Heart left ventricle (tissue), 13 donors: Measurements from ENCODE around the gene XAGE3.
"Not testable (repeated sequence)": the region's sequence is repeated elsewhere in the genome, so short reads cannot be mapped to it uniquely, and the experiment has no call there.

Experiments used
- CTCF ChIP-seq, 12 donors: fragments of 200-600 bp; sonication (generic) in 4 of 12; IDR thresholded peaks; one replicate each; pipeline versions ENCODE4 v1.5.0 to v1.8.0; 2018 to 2022; ENCODE audit warnings: antibody characterized with exemption in 12 of 12, mild to moderate bottlenecking in 5 of 12
- POLR2A ChIP-seq, 2 donors: fragments of 450-650 bp; IDR thresholded peaks; one replicate each; pipeline ENCODE4 v1.6.1; 2017; ENCODE audit warnings: antibody characterized with exemption in 2 of 2, mild to moderate bottlenecking in 2 of 2, moderate library complexity in 2 of 2
- donor health status: ischemic (EF 13 %, LVEDD 7.1; RV severe dilation, severe dysfunction).
- donor health status: DM: no; HTN: yes; CAD: no.
- donor health status: DM: no; HTN: no; CAD: no.
- donor health status: ischemic (EF 25% LVEDD 6.9; RV normal size, moderate dysfunction).
- donor health status: ischemic (EF 25% LVEDD 5.7; RV mildly dilated, moderate dysfunction).
- donor health status: ischemic (EF 35%, LVEDD 5.7; RV mildly dilated, moderate dysfunction).
- donor health status: nonischemic (EF 11% LVEDD 7.7; RV severe dilation, severe dysfunction).
- donor health status: DM: yes; HTN: yes; CAD: no.
- donor health status: PGD.
- donor health status: ischemic (EF 29% LVEDD 5.4; RV normal size, mild dysfunction).
- donor health status: nonischemic (EF 23%, LVEDD 6.1; RV moderate dilation, normal function).

DNA sequence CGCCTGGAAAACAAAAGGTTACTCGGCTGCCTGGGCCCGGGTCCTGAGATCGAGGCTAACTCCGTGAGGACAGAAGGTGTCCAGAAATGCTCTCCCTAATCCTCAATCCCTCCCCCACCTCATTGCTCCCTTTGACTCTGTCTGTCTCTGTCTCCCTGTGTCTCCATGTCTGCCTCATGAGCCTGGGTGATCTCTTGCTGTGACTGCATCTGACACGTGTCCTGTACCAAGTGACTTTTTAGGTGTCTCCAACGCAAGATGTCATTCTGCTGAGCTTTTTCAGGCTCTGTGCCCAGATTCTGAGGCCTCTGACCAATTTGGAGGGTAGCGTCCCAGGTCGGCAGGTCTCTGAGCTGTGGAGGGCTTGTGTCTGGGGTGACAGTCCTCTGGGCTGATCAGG, 20.2 kb upstream of the XAGE3 start:
- TF ChIP-seq CTCF, POLR2A (IDR thresholded peaks at IDR 0.05): not testable (repeated sequence)
